ENCODE measurements around the gene TAAR5.
"Not testable (repeated sequence)": the region's sequence is repeated elsewhere in the genome, so short reads cannot be mapped to it uniquely, and the experiment has no call there.

TAAR5 gene

DNA sequence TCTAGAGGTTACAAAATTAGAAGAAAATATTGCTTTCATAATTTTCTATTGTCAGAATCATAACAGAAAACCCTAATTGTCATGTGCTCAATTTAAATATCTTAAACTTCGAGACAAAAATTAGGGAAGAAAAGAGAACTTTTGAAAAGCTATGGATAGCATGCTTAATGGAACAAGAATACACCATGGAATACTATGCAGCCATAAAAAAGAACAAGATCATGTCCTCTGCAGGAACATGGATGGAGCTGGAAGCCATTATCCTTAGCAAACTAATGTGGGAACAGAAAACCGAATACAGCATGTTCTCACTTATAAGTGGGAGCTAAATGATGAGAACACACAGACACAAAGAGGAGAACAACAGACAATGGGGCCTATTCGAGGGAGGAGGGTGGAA, 29.5 kb downstream of the TAAR5 start:
- H3K4me3 ChIP-seq; H3K9me3 ChIP-seq; H3K4me1 ChIP-seq; H3K36me3 ChIP-seq (replicated peaks); in situ Hi-C loops (cut with MboI; ENCODE audit: low sequenced_read_pairs); DNase-seq (ENCODE audit: low spot score in 2 of 2): not testable (repeated sequence)
- H3K27me3 ChIP-seq (ENCODE audit: low read depth): peaks cover 17% of the 10 kb centered on the region; the same call in 1 of the 2 replicates

GRCh38 chr6:132552372-132552771, 37.2 kb downstream of the TAAR5 start, which contains the start of gene TAAR8:
Gene TAAR8 (plus strand): TSS chr6:132552672. CDS start chr6:132552693, 21 bp downstream.
- DNase-seq (ENCODE audit: low spot score in 2 of 2): no peak
- Histone ChIP-seq H3K36me3 (replicated peaks) (no peaks in the 10 kb centered on the region), H3K27me3 (ENCODE audit: low read depth) (peaks cover 11% of the 10 kb centered on the region), H3K4me1 (no peaks in the 10 kb centered on the region), H3K4me3 (no peak within 1 kb of the TSS), H3K9me3 (no peaks in the 10 kb centered on the region)
- in situ Hi-C loops (cut with MboI; ENCODE audit: low sequenced_read_pairs): no loop called here

DNA sequence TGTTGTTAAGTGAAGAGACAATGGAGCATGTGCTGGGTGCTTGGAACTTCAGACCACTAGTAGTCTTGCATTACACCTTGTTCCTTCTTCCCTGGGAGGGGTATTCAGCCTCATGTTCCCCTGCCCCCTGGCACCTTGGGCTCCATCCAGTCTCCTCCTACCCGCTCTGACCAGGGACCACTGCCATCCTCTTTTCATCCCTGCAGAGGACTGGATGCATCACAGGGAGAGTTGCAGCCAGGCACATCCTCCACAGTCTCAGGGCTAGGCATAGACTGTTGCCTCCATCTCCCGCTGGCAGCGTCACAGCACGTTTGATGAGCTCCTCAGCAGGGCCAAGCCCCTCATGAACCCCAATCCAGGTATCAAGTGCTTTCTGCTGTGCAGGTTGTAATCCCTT, 38.3 kb downstream of the TAAR5 start:
- H3K4me1 ChIP-seq: no peaks in the 10 kb centered on the region
- no peaks in the 10 kb centered on the region for H3K9me3 ChIP-seq
- no peaks in the 10 kb centered on the region for H3K36me3 ChIP-seq (replicated peaks)
- peaks cover 8% of the 10 kb centered on the region for H3K27me3 ChIP-seq (ENCODE audit: low read depth)
- in situ Hi-C loops (cut with MboI; ENCODE audit: low sequenced_read_pairs): no loop called here
- H3K4me3 ChIP-seq: no peak overlapping the region
- DNase-seq (ENCODE audit: low spot score in 2 of 2): no peak

GRCh38 chr6:132548746-132549463, 40.6 kb downstream of the TAAR5 start:
- Histone ChIP-seq H3K27me3 (ENCODE audit: low read depth) (peaks cover 2% of the 10 kb centered on the region; the same call in 1 of the 2 replicates), H3K36me3 (replicated peaks) (no peaks in the 10 kb centered on the region), H3K4me3 (no peak overlapping the region), H3K4me1 (no peaks in the 10 kb centered on the region), H3K9me3 (no peaks in the 10 kb centered on the region)
- DNase-seq (ENCODE audit: low spot score in 2 of 2): no peak
- in situ Hi-C loops (cut with MboI; ENCODE audit: low sequenced_read_pairs): no loop called here

DNA sequence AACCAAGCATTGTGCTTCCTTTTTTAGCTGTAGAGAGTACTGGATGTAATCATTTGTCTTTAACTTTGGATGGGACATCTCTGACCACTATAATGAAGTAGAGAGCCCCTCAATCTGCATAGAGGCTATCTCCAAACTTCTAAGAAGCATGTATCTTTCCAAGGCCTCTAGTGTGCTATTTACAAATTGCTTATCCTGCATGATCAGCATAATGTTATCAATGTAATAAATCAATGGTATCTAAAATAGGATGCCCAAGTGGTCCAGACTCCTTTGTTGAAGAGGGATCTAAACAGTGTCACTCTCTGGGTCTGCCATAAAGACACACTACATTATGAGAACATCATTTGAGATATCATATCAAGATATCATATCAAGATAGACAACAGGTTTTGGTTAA, 44.7 kb downstream of the TAAR5 start:
- Histone ChIP-seq H3K36me3 (replicated peaks) (no peaks in the 10 kb centered on the region), H3K9me3 (no peaks in the 10 kb centered on the region), H3K4me1 (no peaks in the 10 kb centered on the region), H3K27me3 (ENCODE audit: low read depth) (peaks cover 18% of the 10 kb centered on the region), H3K4me3 (no peak overlapping the region)
- in situ Hi-C loops (cut with MboI; ENCODE audit: low sequenced_read_pairs): no loop called here
- DNase-seq (ENCODE audit: low spot score in 2 of 2): no peak

All from HAP-1 (cell line).